GM12874 (cell line): ENCODE measurements around the gene NFASC.

Source experiments
- CTCF ChIP-seq: IDR thresholded peaks from 2 replicates; pipeline ENCODE4 v1.5.1; 2011; ENCODE audit warnings: low read depth, mild to moderate bottlenecking, control low read depth, low read length, moderate library complexity; ENCODE audit not compliant: insufficient read depth

Gene NFASC

GRCh38 chr1:204983881-204984280 is 113.2 kb downstream of the NFASC start:
- TF ChIP-seq CTCF: no peak

- no peak for TF ChIP-seq CTCF
Measured at GRCh38 chr1:204984499-204984898, 113.8 kb downstream of the NFASC start.

GRCh38 chr1:204986181-204986580 is 115.5 kb downstream of the NFASC start:
- no peak for TF ChIP-seq CTCF

GRCh38 chr1:204987689-204988088 is 117.0 kb downstream of the NFASC start:
- TF ChIP-seq CTCF: no peak

GRCh38 chr1:204988196-204988595 is 117.5 kb downstream of the NFASC start:
- no peak for TF ChIP-seq CTCF

- peak; percentile 97 for TF ChIP-seq CTCF
Measured at GRCh38 chr1:204989266-204990058, 118.8 kb downstream of the NFASC start.

GRCh38 chr1:204990059-204990664 is 119.5 kb downstream of the NFASC start:
- no peak for TF ChIP-seq CTCF
